ENCODE data around the gene SLCO2B1.

DNA sequence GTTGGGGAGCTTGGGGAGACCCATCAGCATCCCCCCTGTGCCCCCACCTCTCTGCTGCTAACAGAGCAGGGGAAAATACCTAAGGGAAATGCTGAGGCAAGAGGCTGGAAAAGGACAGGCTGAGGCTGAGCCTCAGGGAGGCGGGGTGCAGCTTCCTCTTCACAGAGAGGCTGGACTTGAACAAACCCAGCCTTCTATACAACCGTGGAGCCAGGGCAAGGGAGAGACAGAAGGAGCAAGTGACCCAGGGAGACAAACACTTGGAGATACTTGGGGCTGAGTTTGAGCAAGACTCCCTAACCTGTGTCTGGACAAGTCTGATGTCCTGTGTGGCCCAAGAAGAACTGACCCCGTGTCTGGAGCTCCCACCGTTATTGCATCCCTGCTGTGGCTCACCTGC lies at the start of gene SLCO2B1:
- TF ChIP-seq, protein P1, sequence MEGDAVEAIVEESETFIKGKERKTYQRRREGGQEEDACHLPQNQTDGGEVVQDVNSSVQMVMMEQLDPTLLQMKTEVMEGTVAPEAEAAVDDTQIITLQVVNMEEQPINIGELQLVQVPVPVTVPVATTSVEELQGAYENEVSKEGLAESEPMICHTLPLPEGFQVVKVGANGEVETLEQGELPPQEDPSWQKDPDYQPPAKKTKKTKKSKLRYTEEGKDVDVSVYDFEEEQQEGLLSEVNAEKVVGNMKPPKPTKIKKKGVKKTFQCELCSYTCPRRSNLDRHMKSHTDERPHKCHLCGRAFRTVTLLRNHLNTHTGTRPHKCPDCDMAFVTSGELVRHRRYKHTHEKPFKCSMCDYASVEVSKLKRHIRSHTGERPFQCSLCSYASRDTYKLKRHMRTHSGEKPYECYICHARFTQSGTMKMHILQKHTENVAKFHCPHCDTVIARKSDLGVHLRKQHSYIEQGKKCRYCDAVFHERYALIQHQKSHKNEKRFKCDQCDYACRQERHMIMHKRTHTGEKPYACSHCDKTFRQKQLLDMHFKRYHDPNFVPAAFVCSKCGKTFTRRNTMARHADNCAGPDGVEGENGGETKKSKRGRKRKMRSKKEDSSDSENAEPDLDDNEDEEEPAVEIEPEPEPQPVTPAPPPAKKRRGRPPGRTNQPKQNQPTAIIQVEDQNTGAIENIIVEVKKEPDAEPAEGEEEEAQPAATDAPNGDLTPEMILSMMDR (conservative IDR thresholded peaks at IDR 0.05; ENCODE audit: low read depth, low read length) = no peak
- TF ChIP-seq EZH2 (IDR thresholded peaks at IDR 0.05; ENCODE audit: borderline replicate concordance, low read depth, low read length, poor library complexity, severe bottlenecking) = no peak

Measured in A673 (cell line).